ENCODE measurements around the gene CRHR1. TPM values are rescaled to one million over a fixed set of nuclear protein-coding genes. Genes with fewer than 3 reads are reported as not detected.

Gene CRHR1
- polyA plus RNA-seq, 3 donors: not detected

DNA sequence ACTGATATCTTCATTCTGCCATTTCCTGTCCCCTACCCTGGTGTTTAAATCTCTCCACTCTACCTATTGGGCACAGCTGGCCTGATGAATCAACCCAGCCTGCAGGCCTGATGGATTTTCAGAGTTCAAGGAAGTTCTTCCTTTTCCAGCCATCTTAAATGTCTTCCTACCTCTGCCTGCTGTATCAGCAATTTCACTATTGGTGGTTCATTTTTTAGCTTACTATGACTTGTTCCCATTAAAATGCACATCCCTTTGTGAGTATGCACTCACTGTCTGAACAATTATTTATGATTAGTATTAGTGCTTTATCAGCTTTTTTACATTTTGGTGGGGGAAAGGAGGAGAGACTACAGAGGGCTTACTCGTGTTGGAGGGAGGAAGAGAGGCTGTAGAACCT lies 48.6 kb upstream of the CRHR1 start:
- Mint-ChIP-seq H3K4me1 (no peaks in the 10 kb centered on the region), H3K4me3 (no peak overlapping the region), H3K36me3 (no peaks in the 10 kb centered on the region), H3K27ac (no peak overlapping the region), H3K9me3 (peaks cover 8 to 30% (median 14%) of the 10 kb centered on the region in 7 donors), H3K27me3 (ENCODE audit: low read depth in 3 of 3) (peaks cover 11 to 19% (median 15%) of the 10 kb centered on the region in 3 donors)
- H3K9ac ChIP-seq (ENCODE audit: insufficient read depth, low read length, poor library complexity, severe bottlenecking): no peak overlapping the region
- no peak overlapping the region for H3K4me3 ChIP-seq (replicated peaks in 1 of 3; ENCODE audit: low read depth in 2 of 3, low read length in 3 of 3)
- peaks cover 16 to 22% of the 10 kb centered on the region in 2 donors for H3K9me3 ChIP-seq (replicated peaks in 1 of 2; ENCODE audit: control insufficient read depth in 1 of 2, insufficient read depth in 1 of 2, low read length in 2 of 2)
- no peaks in the 10 kb centered on the region for H4K20me1 ChIP-seq (ENCODE audit: insufficient read depth, low read length)
- TF ChIP-seq, protein P1, sequence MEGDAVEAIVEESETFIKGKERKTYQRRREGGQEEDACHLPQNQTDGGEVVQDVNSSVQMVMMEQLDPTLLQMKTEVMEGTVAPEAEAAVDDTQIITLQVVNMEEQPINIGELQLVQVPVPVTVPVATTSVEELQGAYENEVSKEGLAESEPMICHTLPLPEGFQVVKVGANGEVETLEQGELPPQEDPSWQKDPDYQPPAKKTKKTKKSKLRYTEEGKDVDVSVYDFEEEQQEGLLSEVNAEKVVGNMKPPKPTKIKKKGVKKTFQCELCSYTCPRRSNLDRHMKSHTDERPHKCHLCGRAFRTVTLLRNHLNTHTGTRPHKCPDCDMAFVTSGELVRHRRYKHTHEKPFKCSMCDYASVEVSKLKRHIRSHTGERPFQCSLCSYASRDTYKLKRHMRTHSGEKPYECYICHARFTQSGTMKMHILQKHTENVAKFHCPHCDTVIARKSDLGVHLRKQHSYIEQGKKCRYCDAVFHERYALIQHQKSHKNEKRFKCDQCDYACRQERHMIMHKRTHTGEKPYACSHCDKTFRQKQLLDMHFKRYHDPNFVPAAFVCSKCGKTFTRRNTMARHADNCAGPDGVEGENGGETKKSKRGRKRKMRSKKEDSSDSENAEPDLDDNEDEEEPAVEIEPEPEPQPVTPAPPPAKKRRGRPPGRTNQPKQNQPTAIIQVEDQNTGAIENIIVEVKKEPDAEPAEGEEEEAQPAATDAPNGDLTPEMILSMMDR (IDR thresholded peaks at IDR 0.05): no peak
- no peak overlapping the region for H3K27ac ChIP-seq (ENCODE audit: low read depth in 1 of 2, low read length in 2 of 2)
- H2AFZ ChIP-seq (ENCODE audit: insufficient read depth, low read depth, low read length, poor library complexity, severe bottlenecking): no peak overlapping the region
- H3K79me2 ChIP-seq (ENCODE audit: insufficient read depth, low read length): no peaks in the 10 kb centered on the region
- H3K4me1 ChIP-seq (ENCODE audit: control insufficient read depth in 1 of 2, insufficient read depth in 2 of 2, low read length in 2 of 2): no peaks in the 10 kb centered on the region
- DNase-seq: no peak
- intact Hi-C loops (cut with micrococcal nuclease): no loop called here
- WGBS (ENCODE audit: insufficient coverage): 0% methylated on average over 1 of the region's 1 CpG
- H3K36me3 ChIP-seq (replicated peaks in 1 of 2; ENCODE audit: control insufficient read depth in 1 of 2, insufficient read depth in 2 of 2, low read length in 2 of 2): no peaks in the 10 kb centered on the region
- H3K27me3 ChIP-seq (ENCODE audit: control insufficient read depth in 2 of 2, insufficient read depth in 2 of 2, low read length in 2 of 2): peaks cover 0 to 2% of the 10 kb centered on the region in 2 donors
- no peak overlapping the region for H3K4me2 ChIP-seq (replicated peaks; ENCODE audit: extremely low read depth, low read length, poor library complexity, severe bottlenecking)

DNA sequence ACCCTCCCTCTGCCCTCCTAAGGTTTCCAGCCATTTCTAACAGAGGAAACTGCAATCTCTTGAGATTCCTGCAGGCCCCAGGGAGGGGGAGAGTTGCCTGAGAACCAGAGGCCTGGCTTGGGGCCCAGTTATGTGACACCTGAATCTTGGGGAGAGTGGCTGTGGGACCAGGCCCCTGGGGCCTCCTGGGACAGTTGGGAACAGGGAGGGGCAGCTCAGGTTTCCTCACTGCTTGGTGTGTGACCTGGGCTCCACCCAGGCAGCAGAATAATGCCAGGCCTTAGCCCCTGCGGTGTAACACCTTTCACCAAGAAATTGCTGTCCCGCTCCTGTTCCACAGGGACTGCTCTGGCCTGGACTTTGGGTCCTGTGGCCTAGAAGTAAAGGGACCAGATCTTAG lies 44.3 kb upstream of the CRHR1 start:
- Histone ChIP-seq H3K9me3 (replicated peaks in 1 of 2; ENCODE audit: control insufficient read depth in 1 of 2, insufficient read depth in 1 of 2, low read length in 2 of 2) (peaks cover 0 to 3% of the 10 kb centered on the region in 2 donors), H4K20me1 (ENCODE audit: insufficient read depth, low read length) (no peaks in the 10 kb centered on the region), H3K27ac (ENCODE audit: low read depth in 1 of 2, low read length in 2 of 2) (no peak overlapping the region), H2AFZ (ENCODE audit: insufficient read depth, low read depth, low read length, poor library complexity, severe bottlenecking) (no peak overlapping the region), H3K4me1 (ENCODE audit: control insufficient read depth in 1 of 2, insufficient read depth in 2 of 2, low read length in 2 of 2) (no peaks in the 10 kb centered on the region), H3K27me3 (ENCODE audit: control insufficient read depth in 2 of 2, insufficient read depth in 2 of 2, low read length in 2 of 2) (peaks cover 2% of the 10 kb centered on the region in 2 donors), H3K79me2 (ENCODE audit: insufficient read depth, low read length) (no peaks in the 10 kb centered on the region), H3K36me3 (replicated peaks in 1 of 2; ENCODE audit: control insufficient read depth in 1 of 2, insufficient read depth in 2 of 2, low read length in 2 of 2) (no peaks in the 10 kb centered on the region), H3K4me3 (replicated peaks in 1 of 3; ENCODE audit: low read depth in 2 of 3, low read length in 3 of 3) (no peak overlapping the region), H3K9ac (ENCODE audit: insufficient read depth, low read length, poor library complexity, severe bottlenecking) (no peak overlapping the region), H3K4me2 (replicated peaks; ENCODE audit: extremely low read depth, low read length, poor library complexity, severe bottlenecking) (no peak overlapping the region)
- Mint-ChIP-seq H3K4me3 (no peak overlapping the region), H3K4me1 (peaks cover 1% of the 10 kb centered on the region), H3K27ac (no peak overlapping the region), H3K27me3 (ENCODE audit: low read depth in 3 of 3) (peaks cover 11 to 24% (median 16%) of the 10 kb centered on the region in 3 donors), H3K9me3 (peaks cover 3 to 14% (median 8%) of the 10 kb centered on the region in 7 donors), H3K36me3 (no peaks in the 10 kb centered on the region)
- intact Hi-C loops (cut with micrococcal nuclease): no loop called here
- DNase-seq: no peak
- 100% methylated on average over 2 of the region's 2 CpGs for WGBS (ENCODE audit: insufficient coverage)
- TF ChIP-seq, protein P1 (IDR thresholded peaks at IDR 0.05): no peak

Measured in CD14-positive monocyte (primary cell).